ENCODE results near the gene ZNF227. TPM values are rescaled to one million over a fixed set of nuclear protein-coding genes. Genes with fewer than 3 reads are reported as not detected.
"Not testable (repeated sequence)": the region's sequence is repeated elsewhere in the genome, so short reads cannot be mapped to it uniquely, and the experiment has no call there.

ZNF227 gene
- total RNA-seq, 1 experiment from 2014 or later = 28.4 TPM

- Histone ChIP-seq H3K4me1 (ENCODE audit: low read length) (peaks cover 8% of the 10 kb centered on the region), H3K27me3 (ENCODE audit: low read length) (no peaks in the 10 kb centered on the region), H3K4me3 (ENCODE audit: low read length) (peak overlapping the region; percentile 89)
Measured at GRCh38 chr19:44212866-44213346, 574 bp downstream of the ZNF227 start.

GRCh38 chr19:44219926-44220325 lies 7.6 kb downstream of the ZNF227 start:
- H3K4me1 ChIP-seq (ENCODE audit: low read length); H3K9me3 ChIP-seq (ENCODE audit: low read length); H3K9ac ChIP-seq (ENCODE audit: low read length); H3K27me3 ChIP-seq (ENCODE audit: low read length); H2AFZ ChIP-seq (ENCODE audit: low read length); DNase-seq; H3K4me3 ChIP-seq (ENCODE audit: low read length); H3K4me2 ChIP-seq (ENCODE audit: low read depth, low read length, poor library complexity, severe bottlenecking); H3K27ac ChIP-seq (ENCODE audit: low read length); H4K20me1 ChIP-seq (ENCODE audit: insufficient read depth, low read depth, low read length); H3K9me2 ChIP-seq (replicated peaks; ENCODE audit: insufficient read depth, low read length): not testable (repeated sequence)
- H3K79me2 ChIP-seq (ENCODE audit: low read length) = peaks cover 29% of the 10 kb centered on the region
- H3K36me3 ChIP-seq (ENCODE audit: insufficient read depth, low read length) = peaks cover 43% of the 10 kb centered on the region

More at GRCh38 chr19:44212866-44213346, 574 bp downstream of the ZNF227 start:
- H3K79me2 ChIP-seq (ENCODE audit: low read length) = peaks cover 46% of the 10 kb centered on the region
- H2AFZ ChIP-seq (ENCODE audit: low read length) = peak overlapping the region; percentile 92
- DNase-seq = peak; percentile 62
- H3K36me3 ChIP-seq (ENCODE audit: insufficient read depth, low read length) = peaks cover 40% of the 10 kb centered on the region
- H3K4me2 ChIP-seq (ENCODE audit: low read depth, low read length, poor library complexity, severe bottlenecking) = peak overlapping the region; percentile 75
- H3K9ac ChIP-seq (ENCODE audit: low read length) = peak overlapping the region; percentile 76
- no peaks in the 10 kb centered on the region for H3K9me2 ChIP-seq (replicated peaks; ENCODE audit: insufficient read depth, low read length)
- peaks cover 6% of the 10 kb centered on the region; the same call in 1 of the 2 replicates for H3K9me3 ChIP-seq (ENCODE audit: low read length)
- no peaks in the 10 kb centered on the region for H4K20me1 ChIP-seq (ENCODE audit: insufficient read depth, low read depth, low read length)
- 0 out of 2 replicates have a peak overlapping the region, but pooled peaks have one; percentile 16 for H3K27ac ChIP-seq (ENCODE audit: low read length)

GRCh38 chr19:44220761-44221160 lies 8.4 kb downstream of the ZNF227 start:
- H3K36me3 ChIP-seq (ENCODE audit: insufficient read depth, low read length) = peaks cover 36% of the 10 kb centered on the region
- not testable (repeated sequence) for H3K27me3 ChIP-seq (ENCODE audit: low read length); DNase-seq; H3K4me2 ChIP-seq (ENCODE audit: low read depth, low read length, poor library complexity, severe bottlenecking); H3K9me2 ChIP-seq (replicated peaks; ENCODE audit: insufficient read depth, low read length); H2AFZ ChIP-seq (ENCODE audit: low read length); H3K4me3 ChIP-seq (ENCODE audit: low read length); H3K9ac ChIP-seq (ENCODE audit: low read length); H4K20me1 ChIP-seq (ENCODE audit: insufficient read depth, low read depth, low read length); H3K9me3 ChIP-seq (ENCODE audit: low read length); H3K27ac ChIP-seq (ENCODE audit: low read length); H3K4me1 ChIP-seq (ENCODE audit: low read length)
- peaks cover 27% of the 10 kb centered on the region for H3K79me2 ChIP-seq (ENCODE audit: low read length)

- H3K79me2 ChIP-seq (ENCODE audit: low read length) = peaks cover 23% of the 10 kb centered on the region
- peaks cover 32% of the 10 kb centered on the region for H3K36me3 ChIP-seq (ENCODE audit: insufficient read depth, low read length)
- not testable (repeated sequence) for DNase-seq; H3K27me3 ChIP-seq (ENCODE audit: low read length); H3K9ac ChIP-seq (ENCODE audit: low read length); H3K4me2 ChIP-seq (ENCODE audit: low read depth, low read length, poor library complexity, severe bottlenecking); H2AFZ ChIP-seq (ENCODE audit: low read length); H3K4me1 ChIP-seq (ENCODE audit: low read length); H3K9me3 ChIP-seq (ENCODE audit: low read length); H3K9me2 ChIP-seq (replicated peaks; ENCODE audit: insufficient read depth, low read length); H4K20me1 ChIP-seq (ENCODE audit: insufficient read depth, low read depth, low read length); H3K4me3 ChIP-seq (ENCODE audit: low read length); H3K27ac ChIP-seq (ENCODE audit: low read length)
Measured at GRCh38 chr19:44221291-44221690, 9.0 kb downstream of the ZNF227 start.

GRCh38 chr19:44228318-44228717 lies 16.0 kb downstream of the ZNF227 start:
- Histone ChIP-seq H3K4me1 (ENCODE audit: low read length) (no peaks in the 10 kb centered on the region), H3K27me3 (ENCODE audit: low read length) (no peaks in the 10 kb centered on the region), H3K79me2 (ENCODE audit: low read length) (peaks cover 4% of the 10 kb centered on the region; the same call in 1 of the 2 replicates), H3K9me2 (replicated peaks; ENCODE audit: insufficient read depth, low read length) (no peaks in the 10 kb centered on the region), H3K4me3 (ENCODE audit: low read length) (no peak overlapping the region), H2AFZ (ENCODE audit: low read length) (no peak overlapping the region), H3K9me3 (ENCODE audit: low read length) (peaks cover 12% of the 10 kb centered on the region), H4K20me1 (ENCODE audit: insufficient read depth, low read depth, low read length) (no peaks in the 10 kb centered on the region), H3K9ac (ENCODE audit: low read length) (no peak overlapping the region), H3K27ac (ENCODE audit: low read length) (no peak overlapping the region), H3K4me2 (ENCODE audit: low read depth, low read length, poor library complexity, severe bottlenecking) (no peak overlapping the region), H3K36me3 (ENCODE audit: insufficient read depth, low read length) (peaks cover 57% of the 10 kb centered on the region)
- no peak for DNase-seq

- no peak overlapping the region for H3K4me2 ChIP-seq (ENCODE audit: low read depth, low read length, poor library complexity, severe bottlenecking)
- no peaks in the 10 kb centered on the region for H3K79me2 ChIP-seq (ENCODE audit: low read length)
- H3K27ac ChIP-seq (ENCODE audit: low read length) = no peak overlapping the region
- H3K4me1 ChIP-seq (ENCODE audit: low read length) = no peaks in the 10 kb centered on the region
- DNase-seq = no peak
- H3K9ac ChIP-seq (ENCODE audit: low read length) = no peak overlapping the region
- no peak overlapping the region for H2AFZ ChIP-seq (ENCODE audit: low read length)
- H3K4me3 ChIP-seq (ENCODE audit: low read length) = no peak overlapping the region
- peaks cover 36% of the 10 kb centered on the region for H3K9me3 ChIP-seq (ENCODE audit: low read length)
- H3K9me2 ChIP-seq (replicated peaks; ENCODE audit: insufficient read depth, low read length) = no peaks in the 10 kb centered on the region
- H4K20me1 ChIP-seq (ENCODE audit: insufficient read depth, low read depth, low read length) = no peaks in the 10 kb centered on the region
- H3K36me3 ChIP-seq (ENCODE audit: insufficient read depth, low read length) = peaks cover 87% of the 10 kb centered on the region
- H3K27me3 ChIP-seq (ENCODE audit: low read length) = no peaks in the 10 kb centered on the region
Measured at GRCh38 chr19:44232867-44233266, 20.5 kb downstream of the ZNF227 start.

GRCh38 chr19:44236384-44236783 lies 24.1 kb downstream of the ZNF227 start:
- Histone ChIP-seq H3K36me3 (ENCODE audit: insufficient read depth, low read length) (peaks cover 78% of the 10 kb centered on the region), H2AFZ (ENCODE audit: low read length) (no peak overlapping the region), H4K20me1 (ENCODE audit: insufficient read depth, low read depth, low read length) (no peaks in the 10 kb centered on the region), H3K4me1 (ENCODE audit: low read length) (no peaks in the 10 kb centered on the region), H3K27me3 (ENCODE audit: low read length) (no peaks in the 10 kb centered on the region), H3K9me2 (replicated peaks; ENCODE audit: insufficient read depth, low read length) (no peaks in the 10 kb centered on the region), H3K4me3 (ENCODE audit: low read length) (no peak overlapping the region), H3K9ac (ENCODE audit: low read length) (no peak overlapping the region), H3K27ac (ENCODE audit: low read length) (no peak overlapping the region), H3K79me2 (ENCODE audit: low read length) (no peaks in the 10 kb centered on the region), H3K9me3 (ENCODE audit: low read length) (peaks cover 41% of the 10 kb centered on the region), H3K4me2 (ENCODE audit: low read depth, low read length, poor library complexity, severe bottlenecking) (no peak overlapping the region)
- DNase-seq = no peak

GRCh38 chr19:44252332-44252731 lies 40.0 kb downstream of the ZNF227 start:
- not testable (repeated sequence) for H3K79me2 ChIP-seq (ENCODE audit: low read length); H3K27me3 ChIP-seq (ENCODE audit: low read length); H3K9me2 ChIP-seq (replicated peaks; ENCODE audit: insufficient read depth, low read length); H3K4me2 ChIP-seq (ENCODE audit: low read depth, low read length, poor library complexity, severe bottlenecking); H3K4me3 ChIP-seq (ENCODE audit: low read length); H3K4me1 ChIP-seq (ENCODE audit: low read length); H4K20me1 ChIP-seq (ENCODE audit: insufficient read depth, low read depth, low read length); H3K27ac ChIP-seq (ENCODE audit: low read length); DNase-seq; H3K9ac ChIP-seq (ENCODE audit: low read length); H2AFZ ChIP-seq (ENCODE audit: low read length)
- Histone ChIP-seq H3K36me3 (ENCODE audit: insufficient read depth, low read length) (peaks cover 16% of the 10 kb centered on the region), H3K9me3 (ENCODE audit: low read length) (peaks cover 43% of the 10 kb centered on the region)

- not testable (repeated sequence) for H3K27ac ChIP-seq (ENCODE audit: low read length); H2AFZ ChIP-seq (ENCODE audit: low read length); H3K9ac ChIP-seq (ENCODE audit: low read length); H4K20me1 ChIP-seq (ENCODE audit: insufficient read depth, low read depth, low read length); H3K36me3 ChIP-seq (ENCODE audit: insufficient read depth, low read length); H3K4me1 ChIP-seq (ENCODE audit: low read length); DNase-seq; H3K79me2 ChIP-seq (ENCODE audit: low read length); H3K4me2 ChIP-seq (ENCODE audit: low read depth, low read length, poor library complexity, severe bottlenecking); H3K4me3 ChIP-seq (ENCODE audit: low read length); H3K9me2 ChIP-seq (replicated peaks; ENCODE audit: insufficient read depth, low read length); H3K27me3 ChIP-seq (ENCODE audit: low read length)
- peaks cover 42% of the 10 kb centered on the region for H3K9me3 ChIP-seq (ENCODE audit: low read length)
Measured at GRCh38 chr19:44253392-44253791, 41.1 kb downstream of the ZNF227 start.

Measured in Karpas-422 (cell line).